HL-60 (cell line): Measurements from ENCODE around the gene HRG.

Experiments used
- POLR2AphosphoS5 ChIP-seq: IDR thresholded peaks from 2 replicates; pipeline ENCODE4 v1.6.1; 2012; ENCODE audit warnings: low read depth
- TF ChIP-seq, protein P1 (sequence below): IDR thresholded peaks from one replicate; pipeline ENCODE4 v1.5.1; 2011; ENCODE audit warnings: low read length, control low read depth, inconsistent platforms; ENCODE audit not compliant: insufficient read depth

DNA sequence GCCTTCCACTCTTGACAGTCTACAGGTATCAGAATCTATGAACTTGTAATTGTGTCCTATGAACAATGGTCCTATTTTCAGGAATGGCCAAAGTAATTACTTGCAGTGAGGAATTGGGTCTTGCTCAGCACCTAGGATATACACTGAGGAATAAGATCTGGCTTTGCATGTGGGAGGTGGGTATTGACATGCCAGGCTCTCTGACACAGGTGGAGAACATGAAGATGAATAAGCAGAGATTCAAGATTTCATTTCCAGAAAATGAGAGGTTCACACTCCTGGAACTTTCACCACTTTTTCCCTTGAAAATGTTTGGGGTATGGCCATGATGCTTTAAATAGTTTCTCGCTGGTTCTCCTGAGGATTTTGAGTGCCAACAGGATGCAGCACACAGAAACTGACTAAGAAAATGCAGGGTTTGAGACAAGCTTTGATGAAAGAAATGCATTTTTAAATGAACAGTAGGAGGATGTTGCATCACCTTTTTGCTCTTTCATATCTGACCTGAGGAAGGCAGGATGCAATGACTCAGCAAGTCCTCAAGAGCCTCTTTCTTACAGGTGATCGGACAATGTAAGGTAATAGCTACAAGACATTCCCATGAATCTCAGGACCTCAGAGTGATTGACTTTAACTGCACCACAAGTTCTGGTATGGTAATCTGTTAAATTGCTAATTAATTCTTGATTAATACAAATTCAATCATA, 3.7 kb downstream of the HRG start:
- TF ChIP-seq, protein P1, sequence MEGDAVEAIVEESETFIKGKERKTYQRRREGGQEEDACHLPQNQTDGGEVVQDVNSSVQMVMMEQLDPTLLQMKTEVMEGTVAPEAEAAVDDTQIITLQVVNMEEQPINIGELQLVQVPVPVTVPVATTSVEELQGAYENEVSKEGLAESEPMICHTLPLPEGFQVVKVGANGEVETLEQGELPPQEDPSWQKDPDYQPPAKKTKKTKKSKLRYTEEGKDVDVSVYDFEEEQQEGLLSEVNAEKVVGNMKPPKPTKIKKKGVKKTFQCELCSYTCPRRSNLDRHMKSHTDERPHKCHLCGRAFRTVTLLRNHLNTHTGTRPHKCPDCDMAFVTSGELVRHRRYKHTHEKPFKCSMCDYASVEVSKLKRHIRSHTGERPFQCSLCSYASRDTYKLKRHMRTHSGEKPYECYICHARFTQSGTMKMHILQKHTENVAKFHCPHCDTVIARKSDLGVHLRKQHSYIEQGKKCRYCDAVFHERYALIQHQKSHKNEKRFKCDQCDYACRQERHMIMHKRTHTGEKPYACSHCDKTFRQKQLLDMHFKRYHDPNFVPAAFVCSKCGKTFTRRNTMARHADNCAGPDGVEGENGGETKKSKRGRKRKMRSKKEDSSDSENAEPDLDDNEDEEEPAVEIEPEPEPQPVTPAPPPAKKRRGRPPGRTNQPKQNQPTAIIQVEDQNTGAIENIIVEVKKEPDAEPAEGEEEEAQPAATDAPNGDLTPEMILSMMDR = no peak
- no peak for TF ChIP-seq POLR2AphosphoS5
